Occipital lobe (tissue), 2 donors: ENCODE data around the gene SGMS1. TPM values are rescaled to one million over a fixed set of nuclear protein-coding genes. Genes with fewer than 3 reads are reported as not detected.
A peak's percentile ranks its signal among the peaks of the same experiment; 100 is the strongest.
"Not testable (repeated sequence)": the region's sequence is repeated elsewhere in the genome, so short reads cannot be mapped to it uniquely, and the experiment has no call there.

Experiments used
- DNase-seq: peaks from one replicate; lab custom pipeline; 2025; lab: John Stamatoyannopoulos, UW
- total RNA-seq: library from RNA; depleted of rRNA; stranded (reverse); fragments of >200 nt; gene quantifications from one replicate; pipeline ENCODE4 v1.2.3, GENCODE V29; 2014

The SGMS1 gene
- total RNA-seq, 1 donor from 2014 or later: 46.5 TPM

- no peak for DNase-seq
Measured at GRCh38 chr10:50431133-50431532, 192.6 kb downstream of the SGMS1 start.

GRCh38 chr10:50426485-50426884 is 197.3 kb downstream of the SGMS1 start:
- DNase-seq: no peak

- DNase-seq: not testable (repeated sequence)
Measured at GRCh38 chr10:50425215-50425614, 198.5 kb downstream of the SGMS1 start.

GRCh38 chr10:50423448-50423847 is 200.3 kb downstream of the SGMS1 start:
- DNase-seq: no peak

- DNase-seq: no peak
Measured at GRCh38 chr10:50422259-50422658, 201.5 kb downstream of the SGMS1 start.

- DNase-seq: no peak
Measured at GRCh38 chr10:50421026-50421719, 202.6 kb downstream of the SGMS1 start.

- DNase-seq: no peak
Measured at GRCh38 chr10:50420196-50420595, 203.6 kb downstream of the SGMS1 start.

GRCh38 chr10:50419756-50420155 is 204.0 kb downstream of the SGMS1 start:
- no peak for DNase-seq

- no peak for DNase-seq
Measured at GRCh38 chr10:50419091-50419490, 204.7 kb downstream of the SGMS1 start.

- peak; percentile 41 for DNase-seq
Measured at GRCh38 chr10:50417886-50418830, 205.6 kb downstream of the SGMS1 start.

GRCh38 chr10:50417486-50417885 is 206.3 kb downstream of the SGMS1 start:
- DNase-seq: no peak

GRCh38 chr10:50416881-50417280 is 206.9 kb downstream of the SGMS1 start:
- no peak for DNase-seq

GRCh38 chr10:50416181-50416824 is 207.5 kb downstream of the SGMS1 start:
- no peak for DNase-seq

GRCh38 chr10:50415292-50415691 is 208.5 kb downstream of the SGMS1 start:
- DNase-seq: no peak

GRCh38 chr10:50410066-50410811 is 213.5 kb downstream of the SGMS1 start:
- no peak for DNase-seq

- no peak for DNase-seq
Measured at GRCh38 chr10:50407076-50407801, 216.5 kb downstream of the SGMS1 start.

- no peak for DNase-seq
Measured at GRCh38 chr10:50406457-50407070, 217.2 kb downstream of the SGMS1 start.

- no peak for DNase-seq
Measured at GRCh38 chr10:50405723-50406122, 218.0 kb downstream of the SGMS1 start.

GRCh38 chr10:50404021-50404773 is 219.6 kb downstream of the SGMS1 start:
- DNase-seq: no peak
